HEK293 (cell line): ENCODE measurements around the gene CORO6.

Experiments used
- CTCF ChIP-seq: fragments of 450-650 bp; formaldehyde crosslinking; IDR thresholded peaks from 2 replicates; pipeline ENCODE4 v1.5.1; 2016; ENCODE audit warnings: missing biosample characterization, missing genetic modification characterization
- OSR2 ChIP-seq: fragments of 450-650 bp; formaldehyde crosslinking; IDR thresholded peaks from 2 replicates; pipeline ENCODE4 v1.5.1; 2016; ENCODE audit warnings: missing biosample characterization, missing genetic modification characterization
- ZEB2 ChIP-seq: fragments of 450-650 bp; formaldehyde crosslinking; IDR thresholded peaks from 2 replicates; pipeline ENCODE4 v1.5.1; 2016; ENCODE audit warnings: missing biosample characterization, missing genetic modification characterization
- ZNF24 ChIP-seq: fragments of 450-650 bp; formaldehyde crosslinking; IDR thresholded peaks from 2 replicates; pipeline ENCODE4 v1.5.1; 2016; ENCODE audit warnings: missing biosample characterization, missing genetic modification characterization
- ZNF302 ChIP-seq: fragments of 450-650 bp; formaldehyde crosslinking; IDR thresholded peaks from 2 replicates; pipeline ENCODE4 v1.5.1; 2016; ENCODE audit warnings: missing biosample characterization, missing genetic modification characterization, low read depth
- TF ChIP-seq, protein P1 (sequence below): fragments of 450-650 bp; IDR thresholded peaks from 2 replicates; pipeline ENCODE4 v1.5.1; 2018; ENCODE audit warnings: missing biosample characterization, missing genetic modification characterization

DNA sequence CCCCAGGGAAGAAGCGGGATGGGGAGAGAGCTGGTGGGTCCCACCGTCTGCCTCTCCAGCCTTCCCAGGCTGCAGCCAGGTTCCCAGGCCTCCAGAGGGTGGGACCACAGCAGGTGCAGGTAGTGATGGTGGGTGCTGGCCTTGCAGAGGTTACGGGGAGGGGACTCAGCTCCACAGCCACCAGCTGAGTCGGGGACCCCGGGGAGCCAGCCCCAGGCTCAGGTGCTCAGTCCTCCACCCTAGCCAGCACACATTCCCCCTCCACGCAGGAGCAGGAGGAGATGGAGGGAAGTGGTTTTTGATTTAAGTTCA, 49.2 kb downstream of the CORO6 start:
- TF ChIP-seq CTCF (no peak), OSR2 (no peak), ZNF24 (no peak), ZNF302 (tag by site-specific recombination) (no peak), ZEB2 (no peak)
- TF ChIP-seq, protein P1, sequence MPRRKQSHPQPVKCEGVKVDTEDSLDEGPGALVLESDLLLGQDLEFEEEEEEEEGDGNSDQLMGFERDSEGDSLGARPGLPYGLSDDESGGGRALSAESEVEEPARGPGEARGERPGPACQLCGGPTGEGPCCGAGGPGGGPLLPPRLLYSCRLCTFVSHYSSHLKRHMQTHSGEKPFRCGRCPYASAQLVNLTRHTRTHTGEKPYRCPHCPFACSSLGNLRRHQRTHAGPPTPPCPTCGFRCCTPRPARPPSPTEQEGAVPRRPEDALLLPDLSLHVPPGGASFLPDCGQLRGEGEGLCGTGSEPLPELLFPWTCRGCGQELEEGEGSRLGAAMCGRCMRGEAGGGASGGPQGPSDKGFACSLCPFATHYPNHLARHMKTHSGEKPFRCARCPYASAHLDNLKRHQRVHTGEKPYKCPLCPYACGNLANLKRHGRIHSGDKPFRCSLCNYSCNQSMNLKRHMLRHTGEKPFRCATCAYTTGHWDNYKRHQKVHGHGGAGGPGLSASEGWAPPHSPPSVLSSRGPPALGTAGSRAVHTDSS (tag by site-specific recombination), result no peak
